ENCODE data around the gene MEGF11.

Gene MEGF11

DNA sequence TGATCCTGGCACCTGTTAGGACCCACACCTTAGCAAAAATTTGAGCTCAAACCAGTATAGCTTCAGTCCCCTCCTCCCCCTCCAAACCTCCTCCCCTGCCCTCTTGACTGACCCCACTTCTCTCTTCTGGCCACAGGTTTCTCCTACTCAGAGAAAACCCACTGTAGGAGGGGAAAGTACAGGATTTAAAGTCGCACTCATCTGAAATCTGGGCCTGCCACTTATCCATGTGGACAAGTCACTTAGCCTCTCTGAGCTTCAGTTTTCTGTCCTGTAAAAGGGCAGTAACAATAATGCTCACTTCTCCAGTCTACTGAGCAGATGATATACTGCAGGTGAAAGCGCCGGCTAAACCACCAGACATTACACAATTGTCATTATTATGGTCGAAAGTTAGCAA lies 142.7 kb downstream of the MEGF11 start:
- no peaks in the 10 kb centered on the region for H3K36me3 Mint-ChIP-seq (ENCODE audit: low read depth)
- no peaks in the 10 kb centered on the region for H3K9me3 Mint-ChIP-seq
- H3K4me1 Mint-ChIP-seq (ENCODE audit: low read depth), result peaks cover 6% of the 10 kb centered on the region
- H3K27me3 Mint-ChIP-seq (ENCODE audit: low read depth), result peaks cover 32% of the 10 kb centered on the region
- H3K27ac Mint-ChIP-seq, result no peak overlapping the region
- no peak overlapping the region for H3K4me3 Mint-ChIP-seq

GRCh38 chr15:66109826-66110225 lies 143.7 kb downstream of the MEGF11 start:
- peaks cover 3% of the 10 kb centered on the region for H3K4me1 Mint-ChIP-seq (ENCODE audit: low read depth)
- H3K27ac Mint-ChIP-seq, result no peak overlapping the region

DNA sequence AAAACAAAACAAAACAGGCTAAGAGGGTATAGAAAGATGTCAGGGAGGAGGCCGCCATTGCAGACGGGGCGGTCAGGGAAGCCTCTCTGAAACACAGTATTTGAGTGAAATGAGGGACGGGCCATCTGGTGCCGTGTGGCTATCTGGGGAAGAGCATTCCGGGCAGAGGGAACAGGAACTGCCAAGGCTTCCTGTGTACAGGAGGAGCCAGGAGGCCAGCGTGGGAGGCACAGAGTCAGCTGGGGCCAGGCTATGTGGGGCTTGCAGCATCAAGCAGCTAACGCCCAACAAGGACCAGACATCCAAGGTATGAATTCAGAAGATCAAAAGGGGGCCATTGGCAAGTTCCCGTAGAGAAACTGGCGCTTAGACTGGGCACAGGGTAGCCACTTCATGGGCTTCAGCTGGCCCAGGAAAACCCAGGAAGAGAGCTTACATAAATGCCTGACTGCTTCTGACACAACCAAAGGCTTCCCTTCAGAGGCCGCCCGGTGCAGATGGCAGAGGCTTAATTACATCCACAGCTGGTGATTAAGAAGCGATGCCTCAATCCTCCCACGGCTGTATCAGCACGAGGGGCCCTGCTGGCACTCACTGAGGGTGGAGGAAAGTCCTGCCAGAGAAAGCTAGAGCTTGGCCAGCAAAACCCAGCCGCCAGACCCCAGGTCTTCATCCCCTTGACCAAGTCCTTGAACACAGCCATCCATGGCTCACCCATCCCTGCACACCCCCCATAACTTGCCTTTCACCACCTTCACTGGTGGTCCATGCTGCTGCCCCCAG lies 144.9 kb downstream of the MEGF11 start:
- no peaks in the 10 kb centered on the region for H3K36me3 Mint-ChIP-seq (ENCODE audit: low read depth)
- no peaks in the 10 kb centered on the region for H3K4me1 Mint-ChIP-seq (ENCODE audit: low read depth)
- no peak overlapping the region for H3K4me3 Mint-ChIP-seq
- peaks cover 30% of the 10 kb centered on the region for H3K27me3 Mint-ChIP-seq (ENCODE audit: low read depth)
- H3K27ac Mint-ChIP-seq, result no peak overlapping the region
- H3K9me3 Mint-ChIP-seq, result no peaks in the 10 kb centered on the region

More at GRCh38 chr15:66109826-66110225, 143.7 kb downstream of the MEGF11 start:
- H3K27me3 Mint-ChIP-seq (ENCODE audit: low read depth), result peaks cover 32% of the 10 kb centered on the region
- H3K36me3 Mint-ChIP-seq (ENCODE audit: low read depth), result no peaks in the 10 kb centered on the region
- no peak overlapping the region for H3K4me3 Mint-ChIP-seq
- no peaks in the 10 kb centered on the region for H3K9me3 Mint-ChIP-seq

GRCh38 chr15:66107070-66107469 lies 146.5 kb downstream of the MEGF11 start:
- no peaks in the 10 kb centered on the region for H3K9me3 Mint-ChIP-seq
- H3K27me3 Mint-ChIP-seq (ENCODE audit: low read depth), result peaks cover 25% of the 10 kb centered on the region
- no peak overlapping the region for H3K4me3 Mint-ChIP-seq
- no peaks in the 10 kb centered on the region for H3K4me1 Mint-ChIP-seq (ENCODE audit: low read depth)
- H3K36me3 Mint-ChIP-seq (ENCODE audit: low read depth), result no peaks in the 10 kb centered on the region
- no peak overlapping the region for H3K27ac Mint-ChIP-seq

GRCh38 chr15:66105286-66106265 lies 148.0 kb downstream of the MEGF11 start:
- no peaks in the 10 kb centered on the region for H3K9me3 Mint-ChIP-seq
- no peak overlapping the region for H3K27ac Mint-ChIP-seq
- H3K4me1 Mint-ChIP-seq (ENCODE audit: low read depth), result no peaks in the 10 kb centered on the region
- no peaks in the 10 kb centered on the region for H3K36me3 Mint-ChIP-seq (ENCODE audit: low read depth)
- no peak overlapping the region for H3K4me3 Mint-ChIP-seq
- H3K27me3 Mint-ChIP-seq (ENCODE audit: low read depth), result peaks cover 18% of the 10 kb centered on the region

DNA sequence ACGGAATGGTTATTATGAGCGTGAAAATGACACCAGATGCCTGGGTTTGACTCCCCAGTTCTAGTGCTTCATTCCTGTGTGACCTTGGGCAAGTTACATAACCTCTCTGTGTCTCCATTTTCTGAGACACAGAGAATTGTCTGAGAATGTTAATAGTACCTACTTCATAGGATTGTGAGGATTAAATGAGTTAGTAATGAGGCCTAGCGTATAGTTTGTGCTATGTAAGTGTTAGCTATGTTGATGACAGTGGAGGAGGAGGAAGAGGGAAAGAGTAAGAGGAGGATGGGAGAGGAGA lies 150.3 kb downstream of the MEGF11 start:
- H3K27me3 Mint-ChIP-seq (ENCODE audit: low read depth), result peaks cover 11% of the 10 kb centered on the region
- H3K4me1 Mint-ChIP-seq (ENCODE audit: low read depth), result no peaks in the 10 kb centered on the region

GRCh38 chr15:66102563-66103292 lies 150.8 kb downstream of the MEGF11 start:
- Mint-ChIP-seq H3K27ac (no peak overlapping the region), H3K4me3 (no peak overlapping the region), H3K27me3 (ENCODE audit: low read depth) (peaks cover 11% of the 10 kb centered on the region), H3K4me1 (ENCODE audit: low read depth) (no peaks in the 10 kb centered on the region), H3K36me3 (ENCODE audit: low read depth) (no peaks in the 10 kb centered on the region), H3K9me3 (no peaks in the 10 kb centered on the region)

More for the DNA sequence above, 150.3 kb downstream of the MEGF11 start:
- Mint-ChIP-seq H3K36me3 (ENCODE audit: low read depth) (no peaks in the 10 kb centered on the region), H3K9me3 (no peaks in the 10 kb centered on the region), H3K4me3 (no peak overlapping the region), H3K27ac (no peak overlapping the region)

DNA sequence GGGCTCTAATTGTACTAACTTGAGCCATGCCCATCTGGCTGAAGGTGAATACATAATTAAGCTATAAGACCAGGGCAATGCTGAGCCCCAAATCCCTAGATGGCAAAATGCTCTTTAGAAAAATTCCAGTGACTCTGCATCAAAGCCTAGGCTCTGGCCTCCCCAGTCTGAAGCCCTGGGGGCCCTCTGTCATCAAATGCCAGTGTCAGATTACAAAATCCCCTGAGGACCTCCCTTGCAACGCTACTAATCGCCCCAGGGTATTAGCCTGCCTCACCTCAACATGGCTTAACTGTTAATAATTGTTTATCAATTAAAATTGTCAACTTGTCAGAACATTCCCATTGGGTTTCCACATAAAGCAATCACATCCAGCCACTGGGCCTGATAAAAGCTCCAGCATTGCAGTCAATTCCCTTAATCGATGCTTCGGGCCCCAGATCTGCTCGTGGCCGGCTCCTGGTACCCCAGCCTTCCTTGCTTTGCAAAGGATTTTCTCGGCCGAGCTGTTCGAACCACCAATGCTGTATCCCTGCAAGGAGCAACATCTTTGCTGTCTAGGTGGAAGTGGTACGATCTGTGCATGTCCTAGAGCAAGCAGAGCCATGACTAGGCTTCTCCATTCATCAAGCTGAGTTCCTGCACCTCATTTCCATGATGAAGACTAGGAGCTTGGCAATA lies 151.7 kb downstream of the MEGF11 start:
- H3K27ac Mint-ChIP-seq, result no peak overlapping the region
- no peaks in the 10 kb centered on the region for H3K36me3 Mint-ChIP-seq (ENCODE audit: low read depth)
- H3K9me3 Mint-ChIP-seq, result no peaks in the 10 kb centered on the region
- peaks cover 8% of the 10 kb centered on the region for H3K27me3 Mint-ChIP-seq (ENCODE audit: low read depth)
- no peaks in the 10 kb centered on the region for H3K4me1 Mint-ChIP-seq (ENCODE audit: low read depth)
- no peak overlapping the region for H3K4me3 Mint-ChIP-seq

GRCh38 chr15:66100761-66101160 lies 152.8 kb downstream of the MEGF11 start:
- H3K9me3 Mint-ChIP-seq, result no peaks in the 10 kb centered on the region
- no peaks in the 10 kb centered on the region for H3K4me1 Mint-ChIP-seq (ENCODE audit: low read depth)
- no peak overlapping the region for H3K4me3 Mint-ChIP-seq
- no peak overlapping the region for H3K27ac Mint-ChIP-seq
- H3K27me3 Mint-ChIP-seq (ENCODE audit: low read depth), result peaks cover 8% of the 10 kb centered on the region
- H3K36me3 Mint-ChIP-seq (ENCODE audit: low read depth), result no peaks in the 10 kb centered on the region

GRCh38 chr15:66099950-66100671 lies 153.4 kb downstream of the MEGF11 start:
- no peak overlapping the region for H3K4me3 Mint-ChIP-seq
- H3K27me3 Mint-ChIP-seq (ENCODE audit: low read depth), result peaks cover 8% of the 10 kb centered on the region
- H3K9me3 Mint-ChIP-seq, result no peaks in the 10 kb centered on the region
- H3K27ac Mint-ChIP-seq, result no peak overlapping the region
- H3K4me1 Mint-ChIP-seq (ENCODE audit: low read depth), result no peaks in the 10 kb centered on the region
- H3K36me3 Mint-ChIP-seq (ENCODE audit: low read depth), result no peaks in the 10 kb centered on the region

GRCh38 chr15:66098022-66098363 lies 155.6 kb downstream of the MEGF11 start:
- Mint-ChIP-seq H3K4me3 (no peak overlapping the region), H3K27me3 (ENCODE audit: low read depth) (peaks cover 8% of the 10 kb centered on the region), H3K9me3 (no peaks in the 10 kb centered on the region), H3K4me1 (ENCODE audit: low read depth) (no peaks in the 10 kb centered on the region), H3K27ac (no peak overlapping the region), H3K36me3 (ENCODE audit: low read depth) (no peaks in the 10 kb centered on the region)

DNA sequence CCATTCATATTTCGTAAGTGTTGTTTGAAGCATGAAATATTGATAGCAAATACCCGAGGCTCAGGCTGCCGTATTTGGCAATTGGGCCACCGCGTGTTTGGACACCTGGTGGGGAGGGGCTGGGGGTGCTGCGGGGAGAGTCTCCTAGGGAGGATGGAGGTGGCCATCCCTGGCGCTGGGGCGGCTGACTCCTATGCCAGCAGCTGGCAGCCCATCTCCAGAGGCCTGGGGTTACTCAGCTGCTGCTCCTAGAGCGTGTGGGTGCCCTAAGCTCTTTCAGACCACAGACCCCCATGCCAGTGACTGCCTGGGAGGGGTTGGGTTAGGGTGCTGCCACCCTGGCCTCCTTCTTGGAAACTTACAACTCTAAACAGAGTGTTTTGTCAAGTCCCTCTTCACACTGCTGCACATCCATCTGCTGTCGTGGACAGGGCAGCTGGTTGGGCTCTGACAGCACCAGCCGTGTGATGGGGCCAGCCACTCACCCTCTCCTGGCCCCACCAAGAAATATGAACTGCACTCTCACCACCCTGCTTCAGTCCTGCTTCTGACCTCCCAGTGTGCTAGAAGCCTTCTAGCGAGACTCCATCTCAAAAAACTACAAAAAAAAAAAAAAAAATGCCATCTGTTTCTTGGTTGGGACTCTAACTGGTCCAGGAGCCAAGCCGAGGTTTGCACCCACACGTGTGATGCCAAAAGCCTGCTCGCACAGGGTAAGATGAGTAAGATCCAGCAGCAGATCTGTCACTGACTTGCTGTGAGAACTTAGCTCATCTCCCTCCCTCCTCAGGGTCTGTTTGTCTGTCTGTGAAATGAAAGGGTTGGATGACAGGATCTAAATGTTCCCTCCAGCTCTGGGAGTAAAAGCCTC lies 156.2 kb downstream of the MEGF11 start:
- no peak overlapping the region for H3K27ac Mint-ChIP-seq
- H3K4me3 Mint-ChIP-seq, result no peak overlapping the region
- no peaks in the 10 kb centered on the region for H3K4me1 Mint-ChIP-seq (ENCODE audit: low read depth)
- peaks cover 9% of the 10 kb centered on the region for H3K27me3 Mint-ChIP-seq (ENCODE audit: low read depth)
- no peaks in the 10 kb centered on the region for H3K9me3 Mint-ChIP-seq
- no peaks in the 10 kb centered on the region for H3K36me3 Mint-ChIP-seq (ENCODE audit: low read depth)

- H3K36me3 Mint-ChIP-seq (ENCODE audit: low read depth), result no peaks in the 10 kb centered on the region
- H3K27ac Mint-ChIP-seq, result no peak overlapping the region
- H3K4me3 Mint-ChIP-seq, result no peak overlapping the region
- H3K27me3 Mint-ChIP-seq (ENCODE audit: low read depth), result peaks cover 9% of the 10 kb centered on the region
- H3K4me1 Mint-ChIP-seq (ENCODE audit: low read depth), result no peaks in the 10 kb centered on the region
- no peaks in the 10 kb centered on the region for H3K9me3 Mint-ChIP-seq
These were observed 156.9 kb downstream of the MEGF11 start for GRCh38 chr15:66096688-66097058.

Data from T-helper 1 cell treated with Interleukin-12 subunit alpha and Interleukin-12 subunit beta and Interleukin-4 antibody, amounts not matched to agents 30 μg/mL and 1 μg/mL, for 36 hours (primary cell).